GM12878 (cell line): ENCODE results near the gene PAQR8.

ENCODE experiments used
- ATF3 ChIP-seq: IDR thresholded peaks from 2 replicates; pipeline ENCODE4 v1.6.1; 2011; ENCODE audit warnings: low read depth, mild to moderate bottlenecking, low read length, moderate library complexity, borderline replicate concordance; ENCODE audit errors: extremely low read depth
- ATF7 ChIP-seq: fragments of 450-650 bp; IDR thresholded peaks from 2 replicates; pipeline ENCODE4 v1.6.1; 2016; ENCODE audit warnings: low read depth, mild to moderate bottlenecking
- CEBPZ ChIP-seq: fragments of 150-350 bp; IDR thresholded peaks from 2 replicates; pipeline ENCODE4 v1.6.1; 2016; ENCODE audit warnings: low read depth, low read length
- CHD1 ChIP-seq: IDR thresholded peaks from 2 replicates; pipeline ENCODE4 v1.6.1; 2012; ENCODE audit warnings: low read depth, low read length, improper control_type of control experiment
- CTCF ChIP-seq, 3 experiments: IDR thresholded peaks in 2 of 3; conservative IDR thresholded peaks in 1 of 3; 2 replicates each; pipeline ENCODE4 v1.5.1; 2011; ENCODE audit warnings: low read depth in 3 of 3, low read length in 3 of 3, mild to moderate bottlenecking in 3 of 3, control low read depth in 2 of 3, moderate library complexity in 2 of 3, inconsistent platforms in 1 of 3, mixed read lengths in 1 of 3; ENCODE audit not compliant: control insufficient read depth in 2 of 3, insufficient read depth in 1 of 3; ENCODE audit errors: extremely low read depth in 1 of 3
- E2F8 ChIP-seq: fragments of 450-650 bp; IDR thresholded peaks from 2 replicates; pipeline ENCODE4 v1.6.1; 2018; ENCODE audit warnings: mild to moderate bottlenecking, low read depth, moderate library complexity; ENCODE audit not compliant: partially characterized antibody
- EP300 ChIP-seq, 2 experiments: fragments of 150-350 bp in 1 of 2; IDR thresholded peaks; 2 replicates each; pipeline ENCODE4 v1.6.1; 2011 to 2012; ENCODE audit warnings: low read depth in 2 of 2, low read length in 2 of 2, borderline replicate concordance in 1 of 2, improper control_type of control experiment in 1 of 2, inconsistent platforms in 1 of 2; ENCODE audit not compliant: control insufficient read depth in 1 of 2
- EZH2 ChIP-seq: IDR thresholded peaks from 2 replicates; pipeline ENCODE4 v1.6.1; 2012; ENCODE audit warnings: low read depth, mild to moderate bottlenecking, control low read depth, inconsistent platforms, low read length, borderline replicate concordance; ENCODE audit not compliant: control insufficient read depth
- JUNB ChIP-seq: IDR thresholded peaks from 2 replicates; pipeline ENCODE4 v1.6.1; 2016; ENCODE audit warnings: antibody characterized with exemption, mild to moderate bottlenecking
- PBX3 ChIP-seq: IDR thresholded peaks from 2 replicates; pipeline ENCODE4 v1.6.1; 2011; ENCODE audit warnings: mild to moderate bottlenecking, low read depth, low read length, moderate library complexity; ENCODE audit not compliant: insufficient replicate concordance
- TAF1 ChIP-seq: IDR thresholded peaks from 2 replicates; pipeline ENCODE4 v1.6.1; 2011; ENCODE audit warnings: mild to moderate bottlenecking, low read depth, low read length, borderline replicate concordance
- ZNF384 ChIP-seq: IDR thresholded peaks from 2 replicates; pipeline ENCODE4 v1.6.1; 2012; ENCODE audit warnings: low read depth, mild to moderate bottlenecking, low read length, improper control_type of control experiment, borderline replicate concordance

GRCh38 chr6:52351879-52352238, 10.1 kb upstream of the PAQR8 start:
- no peak for TF ChIP-seq EZH2
- no peak for TF ChIP-seq ZNF384
- no peak for TF ChIP-seq JUNB
- no peak for TF ChIP-seq EP300 (IDR thresholded peaks at IDR 0.05; ENCODE audit: borderline replicate concordance in 1 of 2, control insufficient read depth in 1 of 2, low read depth in 2 of 2, low read length in 2 of 2)
- TF ChIP-seq TAF1: no peak
- no peak for TF ChIP-seq ATF7
- TF ChIP-seq PBX3: no peak
- no peak for TF ChIP-seq ATF3
- no peak for TF ChIP-seq CTCF (IDR thresholded peaks at IDR 0.05 in 2 of 3, conservative IDR thresholded peaks at IDR 0.05 in 1 of 3; ENCODE audit: control insufficient read depth in 2 of 3, extremely low read depth in 1 of 3, insufficient read depth in 1 of 3, low read depth in 3 of 3, low read length in 3 of 3)
- TF ChIP-seq CHD1: no peak
- no peak for TF ChIP-seq CEBPZ
- TF ChIP-seq E2F8: no peak
